GM12875 (cell line): ENCODE measurements around the gene KLK8.

Source experiments
- H3K4me3 ChIP-seq: one replicate; pipeline ENCODE4 v1.5.1; 2011; ENCODE audit warnings: low read depth, low read length, control low read depth
- TF ChIP-seq, protein P1 (sequence below): IDR thresholded peaks from 2 replicates; pipeline ENCODE4 v1.5.1; 2011; ENCODE audit warnings: low read depth, mild to moderate bottlenecking, control low read depth, inconsistent platforms, low read length, moderate library complexity, borderline replicate concordance; ENCODE audit not compliant: insufficient read depth

Gene KLK8

DNA sequence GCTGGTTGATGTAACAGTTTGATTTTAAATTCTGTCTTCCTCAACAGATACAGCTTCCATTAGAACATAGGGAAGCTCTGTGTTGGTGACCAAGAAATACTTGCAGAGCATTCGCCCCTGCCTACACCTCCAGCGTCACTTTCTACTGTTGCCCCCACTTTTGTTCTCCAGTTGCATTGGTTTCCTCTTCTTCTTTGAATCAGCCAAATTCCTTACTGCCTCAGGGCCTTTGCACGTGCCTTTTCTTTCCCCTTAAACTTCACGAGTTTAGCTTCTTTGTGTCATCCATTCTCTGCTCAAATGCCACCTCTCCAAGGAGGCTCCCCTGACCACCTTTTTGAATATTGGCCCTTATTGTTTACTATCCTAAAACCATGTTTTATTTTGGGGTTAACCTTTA lies 54.3 kb downstream of the KLK8 start:
- TF ChIP-seq, protein P1, sequence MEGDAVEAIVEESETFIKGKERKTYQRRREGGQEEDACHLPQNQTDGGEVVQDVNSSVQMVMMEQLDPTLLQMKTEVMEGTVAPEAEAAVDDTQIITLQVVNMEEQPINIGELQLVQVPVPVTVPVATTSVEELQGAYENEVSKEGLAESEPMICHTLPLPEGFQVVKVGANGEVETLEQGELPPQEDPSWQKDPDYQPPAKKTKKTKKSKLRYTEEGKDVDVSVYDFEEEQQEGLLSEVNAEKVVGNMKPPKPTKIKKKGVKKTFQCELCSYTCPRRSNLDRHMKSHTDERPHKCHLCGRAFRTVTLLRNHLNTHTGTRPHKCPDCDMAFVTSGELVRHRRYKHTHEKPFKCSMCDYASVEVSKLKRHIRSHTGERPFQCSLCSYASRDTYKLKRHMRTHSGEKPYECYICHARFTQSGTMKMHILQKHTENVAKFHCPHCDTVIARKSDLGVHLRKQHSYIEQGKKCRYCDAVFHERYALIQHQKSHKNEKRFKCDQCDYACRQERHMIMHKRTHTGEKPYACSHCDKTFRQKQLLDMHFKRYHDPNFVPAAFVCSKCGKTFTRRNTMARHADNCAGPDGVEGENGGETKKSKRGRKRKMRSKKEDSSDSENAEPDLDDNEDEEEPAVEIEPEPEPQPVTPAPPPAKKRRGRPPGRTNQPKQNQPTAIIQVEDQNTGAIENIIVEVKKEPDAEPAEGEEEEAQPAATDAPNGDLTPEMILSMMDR, result no peak

More for the DNA sequence above, 54.3 kb downstream of the KLK8 start:
- H3K4me3 ChIP-seq, result no peak overlapping the region
